HG02623 (cell line): ENCODE data around the gene CTR9.

Source experiments
- ATAC-seq: cut with Tn5 transposase; IDR thresholded peaks from one replicate; pipeline ENCODE4 v1.9.1; 2021; ENCODE audit warnings: moderate library complexity; ENCODE audit not compliant: unreplicated experiment

Gene CTR9

DNA sequence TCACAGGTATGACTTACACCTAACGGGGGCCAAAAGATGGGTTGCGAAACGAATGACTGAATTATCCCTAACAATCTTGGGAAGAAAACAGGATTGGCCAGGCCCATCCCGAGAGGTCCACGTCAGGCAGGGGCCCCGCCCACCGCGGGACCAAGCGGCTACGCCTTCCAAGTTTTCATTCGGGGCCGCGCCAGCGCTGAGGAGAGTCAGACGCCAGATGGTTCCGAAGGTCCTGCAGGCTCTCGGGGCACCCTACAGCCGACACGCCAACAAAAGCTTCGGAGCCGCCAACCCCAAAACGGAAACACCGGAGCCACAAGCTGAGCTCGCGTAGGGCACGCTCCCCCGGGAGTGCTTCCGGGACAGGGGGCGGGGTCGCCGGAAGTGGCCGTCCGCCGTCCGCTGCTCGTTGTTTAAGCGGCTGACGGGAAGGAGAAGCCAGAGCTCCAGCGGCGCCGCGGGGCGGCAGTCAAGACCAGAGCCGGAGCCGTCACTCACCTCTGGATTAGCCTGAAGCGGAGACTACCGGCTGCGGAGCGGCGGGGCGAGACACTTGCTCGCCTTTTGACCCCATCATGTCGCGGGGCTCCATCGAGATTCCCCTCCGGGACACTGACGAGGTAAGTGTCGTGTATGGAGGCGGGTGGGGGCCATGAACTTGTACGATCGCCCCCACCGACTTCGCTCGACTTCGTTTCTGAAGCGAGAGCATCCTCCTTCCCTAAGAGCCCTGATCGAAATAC is at the start of gene CTR9:
CTR9 (plus strand) TSS at position 409 of the 743 bp plus-strand sequence; CDS start at position 576, 167 bp downstream.
- peak; percentile 95 for ATAC-seq

DNA sequence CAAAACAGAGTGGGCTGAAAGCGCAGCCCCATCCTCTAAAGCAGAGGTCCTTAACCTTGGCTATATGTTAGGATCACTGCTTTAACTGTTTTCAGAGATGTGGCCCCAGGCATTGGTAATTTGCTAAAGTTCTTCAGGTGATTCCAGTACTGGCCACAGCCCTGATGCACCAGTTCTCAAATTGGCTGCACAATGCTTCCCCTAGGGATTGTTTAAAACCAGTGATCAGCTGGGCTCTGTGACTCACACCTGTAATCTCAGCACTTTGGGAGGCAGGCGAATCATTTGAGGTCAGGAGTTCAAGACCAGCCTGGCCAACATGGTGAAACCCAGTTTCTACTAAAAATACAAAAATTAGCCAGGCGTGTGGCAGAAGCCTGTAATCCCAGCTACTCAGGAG is 49.1 kb upstream of the CTR9 start:
- ATAC-seq, result no peak

- ATAC-seq, result no peak
Observed at GRCh38 chr11:10708131-10708530, 42.9 kb upstream of the CTR9 start.

DNA sequence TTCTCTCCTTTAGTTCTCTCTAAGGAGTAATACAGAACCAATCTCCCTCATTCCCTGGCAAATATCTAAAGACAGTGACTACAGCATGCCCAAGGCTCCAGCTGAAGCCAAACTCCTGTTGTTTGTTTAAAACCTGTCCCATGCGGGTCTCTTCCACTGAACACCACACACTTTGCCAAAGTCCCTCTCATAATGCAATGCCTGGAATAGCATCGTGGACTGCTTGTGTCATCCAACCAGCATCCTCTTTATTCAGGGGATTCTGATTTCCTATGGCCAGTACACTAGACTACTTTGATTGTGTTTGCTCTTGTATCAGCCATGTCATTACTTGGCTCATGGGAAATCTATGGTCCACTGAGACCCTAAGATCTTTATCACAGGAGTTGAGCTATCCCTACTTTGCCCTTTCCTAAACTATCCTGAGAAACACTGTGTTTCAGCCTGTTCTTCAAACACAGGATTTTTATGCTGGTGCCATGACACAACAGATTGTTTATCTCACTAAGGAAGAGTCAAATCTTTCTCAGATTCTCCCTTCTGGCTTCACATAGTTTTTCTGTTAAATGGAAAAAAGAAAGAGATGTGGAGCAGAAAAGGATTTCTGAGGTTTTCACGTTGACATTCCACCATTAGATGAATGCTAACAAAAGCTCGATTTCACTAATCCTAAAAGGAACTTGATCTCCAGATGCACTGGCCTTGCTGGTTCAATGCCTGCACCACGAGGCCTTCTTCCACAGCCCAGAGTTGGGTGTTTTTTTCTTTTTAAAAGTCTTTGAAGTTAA is 41.6 kb upstream of the CTR9 start:
- no peak for ATAC-seq

- ATAC-seq, result no peak
Observed at GRCh38 chr11:10715571-10715970, 35.5 kb upstream of the CTR9 start.

DNA sequence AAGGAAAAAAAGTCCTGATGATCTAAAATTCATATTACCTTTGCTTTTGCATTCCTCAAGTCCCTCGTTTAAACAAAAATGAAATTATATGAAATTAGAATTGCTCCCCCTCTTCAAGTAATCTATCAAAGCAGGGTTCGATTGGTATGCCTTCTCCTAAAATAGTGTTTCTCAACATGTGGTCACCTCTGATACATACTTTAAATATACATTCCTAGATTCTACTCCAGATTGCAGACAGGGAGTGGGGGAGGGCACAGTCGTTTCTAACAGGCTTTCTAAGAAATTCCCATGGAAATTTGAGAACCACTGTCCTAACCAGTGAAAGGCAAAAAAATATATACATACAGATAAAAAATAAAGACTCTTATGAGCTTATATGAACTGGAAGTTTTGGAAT is 34.9 kb upstream of the CTR9 start:
- ATAC-seq, result no peak

DNA sequence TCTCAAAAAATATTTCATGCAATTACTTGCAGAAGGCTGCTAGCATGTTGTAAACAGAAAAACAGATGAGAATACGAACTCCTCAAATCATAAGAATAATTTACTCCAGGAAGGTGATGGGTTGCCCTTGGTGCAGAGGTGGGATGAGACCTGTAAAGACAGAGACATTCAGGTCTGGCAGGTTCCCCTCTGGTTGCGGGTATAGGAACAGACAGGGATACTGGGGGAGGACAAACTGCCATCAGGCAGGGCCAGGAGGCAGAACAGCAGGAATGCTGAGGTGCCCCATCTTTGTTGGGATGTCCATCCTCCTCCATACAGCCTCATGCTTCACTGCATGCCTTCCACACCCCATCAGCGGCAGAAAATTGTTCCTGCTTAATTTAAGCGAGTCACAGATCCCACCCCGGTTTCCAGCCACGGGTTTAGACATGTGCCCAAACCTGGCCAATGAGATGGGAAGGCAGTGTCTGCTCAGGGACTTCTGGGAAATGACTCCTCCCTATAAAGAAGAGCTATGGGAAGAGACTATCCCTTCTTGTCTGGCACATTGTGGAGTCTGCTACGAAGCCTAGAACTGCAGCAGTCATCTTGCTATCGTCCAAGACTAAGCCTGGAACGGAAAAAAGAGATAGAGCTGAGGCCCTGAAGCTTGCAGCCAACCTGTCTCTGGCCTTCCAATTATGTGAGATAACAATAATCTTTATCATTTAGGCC is 34.3 kb upstream of the CTR9 start:
- ATAC-seq, result no peak

- ATAC-seq, result no peak
Observed at GRCh38 chr11:10719616-10720015, 31.4 kb upstream of the CTR9 start.

DNA sequence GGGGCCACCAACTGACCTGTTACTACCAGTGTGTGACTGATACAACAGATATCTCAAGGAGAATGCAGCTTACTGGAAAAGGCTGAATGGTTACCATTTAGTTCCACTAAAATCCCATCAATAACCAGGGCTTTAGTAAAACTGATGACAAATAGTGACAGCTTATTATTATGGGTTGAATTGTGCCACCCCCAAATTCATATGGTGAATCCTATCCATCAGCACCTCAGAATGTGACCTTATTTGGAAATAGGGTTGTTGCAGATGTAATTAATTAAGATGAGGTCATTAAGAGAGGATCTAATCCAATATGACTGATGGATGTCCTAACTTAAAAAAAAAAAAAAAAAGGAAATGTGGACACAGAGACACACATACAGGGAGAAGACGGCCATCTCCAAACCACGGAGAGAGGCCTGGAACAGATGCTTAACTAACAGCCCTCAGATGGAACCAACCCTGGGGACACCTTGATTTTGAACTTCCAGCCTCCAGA is 30.1 kb upstream of the CTR9 start:
- ATAC-seq, result no peak

DNA sequence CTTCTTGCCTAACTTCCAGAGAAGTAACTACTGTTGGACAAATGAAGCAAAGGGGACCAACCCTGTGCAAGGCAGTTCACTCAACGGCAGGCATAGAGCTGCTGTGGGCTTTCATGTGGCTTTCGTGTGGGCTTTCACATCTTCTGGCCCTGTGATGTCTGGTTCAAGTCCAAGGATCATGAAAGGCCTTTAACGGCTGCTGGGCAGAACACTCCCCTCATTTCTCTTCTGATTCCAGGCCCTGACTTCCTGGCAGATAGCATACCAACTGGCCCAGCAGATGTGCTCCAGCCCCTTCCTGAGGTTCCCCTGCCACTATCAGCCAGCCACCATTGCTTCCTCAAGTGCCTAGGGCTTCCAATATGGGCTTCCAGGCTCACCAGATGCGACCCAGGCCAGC is 28.7 kb upstream of the CTR9 start:
- no peak for ATAC-seq

DNA sequence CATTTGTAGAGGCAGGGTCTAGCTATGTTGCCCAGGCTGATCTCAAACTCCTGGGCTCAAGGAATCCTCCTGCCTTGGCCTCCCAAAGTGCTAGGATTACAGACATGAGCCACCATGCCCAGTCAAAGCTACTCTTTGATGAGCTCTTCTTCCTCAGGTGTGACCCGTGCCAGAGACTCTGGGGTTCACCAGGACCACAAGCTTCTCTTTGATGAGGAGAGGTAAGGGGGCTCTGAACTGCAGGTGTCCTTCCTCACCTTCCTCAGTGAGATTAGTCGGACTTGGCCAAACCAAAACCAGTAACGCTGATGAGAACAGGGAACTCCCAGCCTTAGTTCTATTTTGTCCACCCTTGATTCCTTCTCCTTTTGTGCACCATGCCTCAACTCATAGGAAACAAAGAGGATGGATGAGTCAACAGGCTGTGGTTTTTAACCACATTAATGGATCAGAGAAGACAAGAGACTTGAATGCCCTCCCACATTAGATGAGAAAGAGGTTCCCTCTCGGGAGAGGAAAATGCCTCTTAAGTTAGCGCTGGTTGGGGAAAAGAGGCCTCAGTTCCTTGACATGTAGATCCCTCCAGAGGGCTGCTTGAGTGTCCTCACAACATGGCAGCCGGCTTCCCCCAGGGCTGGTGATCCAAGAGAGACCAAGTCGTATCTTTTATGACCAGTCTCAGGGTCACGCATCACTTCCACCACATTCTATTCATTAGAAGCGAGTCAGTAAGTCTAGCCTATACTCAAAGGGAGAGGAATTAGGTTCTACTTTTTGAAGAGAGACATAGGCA is 25.7 kb upstream of the CTR9 start:
- no peak for ATAC-seq

GRCh38 chr11:10725907-10726253 is 25.2 kb upstream of the CTR9 start:
- no peak for ATAC-seq

GRCh38 chr11:10727146-10727851 is 23.7 kb upstream of the CTR9 start:
- no peak for ATAC-seq

- no peak for ATAC-seq
Observed at GRCh38 chr11:10728154-10728553, 22.9 kb upstream of the CTR9 start.

DNA sequence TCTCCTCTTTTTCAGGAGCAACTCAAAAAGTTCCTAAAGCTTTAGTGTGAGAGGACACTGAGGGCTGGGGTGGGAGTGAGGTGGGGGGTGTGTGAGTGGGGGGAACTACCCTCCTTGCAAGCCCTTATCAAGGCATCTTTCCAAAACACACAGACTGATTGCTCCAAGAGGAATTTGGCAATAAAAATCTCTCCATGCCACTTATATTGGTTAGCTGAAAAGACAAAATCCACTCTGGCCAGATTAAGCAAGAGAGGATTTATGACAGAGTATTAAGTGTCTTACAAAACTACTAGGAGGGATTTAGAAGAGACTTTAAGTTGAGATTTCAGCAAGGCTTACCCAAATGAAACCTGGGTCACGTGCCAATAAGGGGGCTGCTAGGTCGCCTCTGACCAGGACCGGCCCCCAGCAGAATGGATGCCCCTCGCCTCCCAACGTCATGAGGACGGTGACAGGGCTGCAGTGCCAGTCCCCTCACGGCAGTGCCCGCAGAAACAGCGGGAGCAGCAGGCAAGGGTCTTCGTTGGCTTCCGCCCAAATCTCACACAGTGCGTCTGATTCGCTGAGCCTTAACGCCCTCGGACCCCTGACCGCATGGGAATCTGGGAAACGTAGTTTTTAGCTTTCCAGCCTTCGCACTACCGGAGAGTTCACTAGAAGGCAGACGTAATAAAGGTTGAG is 22.1 kb upstream of the CTR9 start:
- ATAC-seq, result no peak

- ATAC-seq, result no peak
Observed at GRCh38 chr11:10730151-10730550, 20.9 kb upstream of the CTR9 start.

DNA sequence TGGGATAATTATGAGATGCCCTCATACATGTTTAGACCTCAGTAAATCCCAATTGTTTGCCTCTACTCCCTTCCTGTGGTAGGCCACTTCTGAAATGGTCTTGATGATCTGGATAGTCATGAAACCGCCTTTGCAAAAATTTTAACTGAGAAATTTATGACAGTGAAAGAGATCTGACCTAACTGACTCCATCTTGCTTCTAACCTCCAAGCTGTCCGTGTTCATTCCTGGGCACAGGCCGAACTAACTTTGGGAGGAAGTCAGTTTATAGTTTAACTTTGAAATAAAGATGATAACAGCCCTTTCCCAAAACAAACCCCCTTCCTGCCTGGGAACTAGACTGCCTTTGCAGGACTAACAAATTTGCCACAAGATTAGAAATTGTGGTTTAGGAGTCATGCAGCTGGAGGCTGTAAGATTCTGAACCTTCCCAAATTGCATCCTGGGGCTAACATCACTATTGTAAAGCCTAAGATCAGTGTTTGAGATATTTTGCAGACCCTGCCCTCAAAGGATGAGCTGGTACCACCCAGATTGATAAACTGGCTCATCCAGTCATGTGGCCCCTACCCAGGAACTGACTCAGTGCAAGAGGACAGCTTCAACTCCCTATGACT is 19.9 kb upstream of the CTR9 start:
- no peak for ATAC-seq

- peak; percentile 97 for ATAC-seq
Observed at GRCh38 chr11:10735481-10736475, 15.3 kb upstream of the CTR9 start.
